ENCODE data around the gene RAB27A.
A peak's percentile ranks its signal among the peaks of the same experiment; 100 is the strongest.

Gene RAB27A

GRCh38 chr15:55226127-55226526, 63.5 kb downstream of the RAB27A start:
- DNase-seq (ENCODE audit: low read depth in 2 of 2) = no peak

GRCh38 chr15:55224892-55225291, 64.7 kb downstream of the RAB27A start:
- DNase-seq (ENCODE audit: low read depth in 2 of 2) = no peak

- DNase-seq (ENCODE audit: low read depth in 2 of 2) = no peak
Measured at GRCh38 chr15:55222588-55222987, 67.0 kb downstream of the RAB27A start.

- peak in 1 of 2 donors; percentile 21 for DNase-seq (ENCODE audit: low read depth in 2 of 2)
Measured at GRCh38 chr15:55221090-55222011, 68.3 kb downstream of the RAB27A start.

- no peak for DNase-seq (ENCODE audit: low read depth in 2 of 2)
Measured at GRCh38 chr15:55220606-55221005, 69.0 kb downstream of the RAB27A start.

GRCh38 chr15:55218056-55218455, 71.6 kb downstream of the RAB27A start:
- no peak for DNase-seq (ENCODE audit: low read depth in 2 of 2)

- DNase-seq (ENCODE audit: low read depth in 2 of 2) = no peak
Measured at GRCh38 chr15:55204464-55204863, 85.1 kb downstream of the RAB27A start.

GRCh38 chr15:55202206-55202605, 87.4 kb downstream of the RAB27A start:
- no peak for DNase-seq (ENCODE audit: low read depth in 2 of 2)

GRCh38 chr15:55198706-55199105, 90.9 kb downstream of the RAB27A start:
- no peak for DNase-seq (ENCODE audit: low read depth in 2 of 2)

GRCh38 chr15:55197719-55198118, 91.9 kb downstream of the RAB27A start:
- DNase-seq (ENCODE audit: low read depth in 2 of 2) = no peak

- DNase-seq (ENCODE audit: low read depth in 2 of 2) = no peak
Measured at GRCh38 chr15:55197362-55197705, 92.3 kb downstream of the RAB27A start.

- peak; percentile 87 to 91 for DNase-seq (ENCODE audit: low read depth in 2 of 2)
Measured at GRCh38 chr15:55196458-55197361, 92.9 kb downstream of the RAB27A start, which contains the start of gene RSL24D1. Gene RSL24D1 (minus strand): TSS chr15:55196941. CDS start chr15:55196890, 51 bp downstream.

- no peak for DNase-seq (ENCODE audit: low read depth in 2 of 2)
Measured at GRCh38 chr15:55195996-55196395, 93.6 kb downstream of the RAB27A start.

GRCh38 chr15:55194256-55194655, 95.4 kb downstream of the RAB27A start:
- DNase-seq (ENCODE audit: low read depth in 2 of 2) = no peak

GRCh38 chr15:55186331-55186730, 103.3 kb downstream of the RAB27A start:
- no peak for DNase-seq (ENCODE audit: low read depth in 2 of 2)

GRCh38 chr15:55183679-55184078, 105.9 kb downstream of the RAB27A start:
- no peak for DNase-seq (ENCODE audit: low read depth in 2 of 2)

- DNase-seq (ENCODE audit: low read depth in 2 of 2) = no peak
Measured at GRCh38 chr15:55179141-55179540, 110.5 kb downstream of the RAB27A start.

- no peak for DNase-seq (ENCODE audit: low read depth in 2 of 2)
Measured at GRCh38 chr15:55170361-55170760, 119.3 kb downstream of the RAB27A start.

- peak; percentile 49 to 50 for DNase-seq (ENCODE audit: low read depth in 2 of 2)
Measured at GRCh38 chr15:55168350-55168974, 121.2 kb downstream of the RAB27A start.

- no peak for DNase-seq (ENCODE audit: low read depth in 2 of 2)
Measured at GRCh38 chr15:55164284-55164683, 125.3 kb downstream of the RAB27A start.
